GM19463 (cell line): ENCODE data around the gene IFFO2.
A peak's percentile ranks its signal among the peaks of the same experiment; 100 is the strongest.

Experiments used
- ATAC-seq: cut with Tn5 transposase; IDR thresholded peaks from one replicate; pipeline ENCODE4 v1.9.1; 2021; ENCODE audit warnings: mild to moderate bottlenecking, moderate library complexity; ENCODE audit not compliant: unreplicated experiment

Gene IFFO2

DNA sequence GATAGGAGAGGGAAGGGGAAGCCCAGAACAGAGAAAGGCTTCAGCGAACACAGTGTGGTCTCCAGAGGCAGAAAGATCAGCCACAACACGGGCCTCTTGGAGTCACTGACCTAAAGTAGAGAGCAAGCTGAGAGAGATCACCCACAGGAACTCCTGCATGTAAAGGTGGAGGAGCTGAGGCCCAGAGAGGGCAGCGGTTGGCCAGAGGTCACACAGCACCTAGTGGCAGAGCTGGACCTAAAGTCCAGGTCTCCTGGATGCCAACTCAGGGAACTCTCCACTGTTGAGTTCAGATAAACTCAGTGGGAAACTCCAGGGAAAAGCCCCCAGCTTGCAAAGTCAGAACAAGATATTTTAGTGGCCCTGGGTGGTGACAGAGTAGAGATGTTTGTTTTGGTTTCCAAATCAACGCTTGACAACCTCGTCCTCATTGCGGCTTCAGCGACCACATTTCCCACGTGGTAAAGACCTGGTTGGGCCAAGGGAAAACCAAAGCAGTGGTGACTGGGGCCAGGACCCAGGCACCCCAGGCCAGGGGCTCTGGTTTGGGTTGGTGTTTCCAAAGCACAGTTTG, 4.6 kb downstream of the IFFO2 start:
- ATAC-seq, result peak; percentile 33

GRCh38 chr1:18951416-18951815, 5.1 kb downstream of the IFFO2 start:
- ATAC-seq, result no peak

GRCh38 chr1:18950401-18951026, 6.0 kb downstream of the IFFO2 start:
- no peak for ATAC-seq

GRCh38 chr1:18949686-18950400, 6.6 kb downstream of the IFFO2 start:
- ATAC-seq, result no peak

DNA sequence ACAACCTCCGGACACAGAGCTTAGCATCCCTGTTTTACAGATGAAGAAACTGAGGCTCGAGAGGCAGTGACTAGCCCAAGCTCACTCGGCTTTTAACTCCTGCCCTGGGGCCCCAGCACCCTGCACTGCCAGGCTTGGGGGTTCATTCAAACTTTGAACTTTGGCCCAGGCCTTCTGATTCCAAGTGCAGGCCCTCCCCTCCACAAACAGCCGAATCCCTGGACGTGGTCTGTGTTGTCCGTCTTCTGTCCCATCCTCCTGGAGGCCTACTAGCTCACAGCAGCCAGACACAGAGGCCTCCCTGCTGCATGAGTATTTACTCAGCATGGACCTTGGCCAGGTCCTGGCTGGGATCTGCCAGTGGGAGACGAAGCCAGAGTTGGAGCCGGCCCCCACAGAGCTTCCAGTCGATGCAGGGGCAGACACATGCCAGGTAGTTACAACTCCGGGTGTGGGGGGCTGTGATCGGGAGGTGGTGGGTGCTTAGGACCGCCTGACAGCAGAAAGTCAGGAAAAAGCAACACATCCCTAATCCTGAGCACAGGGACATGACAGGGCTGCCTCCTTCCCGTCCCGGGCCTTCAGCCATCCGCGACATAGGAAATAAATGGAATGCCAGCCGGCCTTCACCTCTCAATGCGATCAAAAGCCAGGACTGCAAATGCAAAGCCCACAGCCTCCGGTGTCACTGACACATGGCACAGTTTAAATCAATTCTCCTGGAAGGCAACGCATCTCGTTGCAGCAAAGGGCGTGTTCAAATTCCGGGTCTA, 7.4 kb downstream of the IFFO2 start:
- ATAC-seq, result no peak

DNA sequence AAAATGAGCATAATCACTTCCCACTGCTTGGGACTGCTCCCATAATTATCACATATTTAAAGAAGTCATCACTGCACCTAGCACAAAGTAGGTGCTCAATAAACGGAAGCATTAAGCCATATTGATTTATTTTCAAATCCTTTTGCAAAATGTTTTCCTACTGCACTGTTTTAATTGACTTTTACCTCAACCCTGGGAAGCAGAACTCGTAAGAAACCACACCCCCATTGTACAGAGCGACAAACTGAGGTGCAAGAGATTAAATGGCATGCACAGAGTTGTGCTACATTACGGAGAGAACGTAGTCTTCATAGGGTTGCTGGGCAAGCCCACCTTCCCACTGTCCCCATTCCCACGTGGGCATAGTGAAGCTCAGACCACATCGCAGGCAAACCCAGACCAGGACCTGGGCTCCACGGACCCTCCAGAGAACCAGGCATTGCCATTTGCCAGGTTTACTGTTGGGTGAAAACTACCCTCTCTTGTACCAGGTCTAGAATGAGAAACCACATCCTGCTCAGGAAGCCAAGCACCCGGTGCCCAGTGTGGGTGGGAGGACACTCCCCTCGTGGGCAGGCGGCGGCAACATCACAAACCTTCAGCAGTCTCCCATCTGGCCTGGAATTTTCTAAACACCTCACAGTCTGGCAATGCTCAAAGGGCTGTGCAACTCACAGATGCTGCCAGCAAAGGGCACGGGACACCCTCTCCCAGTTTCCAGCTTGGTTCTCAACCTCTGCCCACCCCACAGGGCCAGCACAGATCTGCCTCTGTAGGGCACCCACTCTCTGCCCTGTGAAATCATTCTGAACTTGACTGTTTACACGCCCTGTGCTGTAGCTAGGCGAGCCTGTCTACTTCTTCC, 8.2 kb downstream of the IFFO2 start:
- no peak for ATAC-seq

DNA sequence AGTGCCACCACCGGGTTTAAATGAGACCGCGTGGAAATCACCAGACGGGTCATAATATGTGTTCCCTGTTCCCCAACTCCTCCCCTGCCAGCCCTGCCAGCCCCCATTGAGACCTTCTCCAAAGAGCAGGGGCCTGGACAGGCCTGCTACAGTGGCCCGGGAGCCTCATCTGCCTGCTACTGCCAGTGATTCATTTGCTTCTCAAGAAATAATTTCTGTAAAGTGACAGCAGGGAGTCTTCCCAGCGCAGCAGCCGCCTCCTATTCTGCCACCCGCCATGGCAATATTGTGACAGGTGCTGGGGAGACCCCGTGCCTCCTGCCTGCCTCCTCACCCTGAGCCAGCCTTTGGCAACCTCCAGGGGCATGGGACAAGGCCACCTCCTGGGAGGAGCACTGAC, 8.9 kb downstream of the IFFO2 start:
- ATAC-seq, result no peak

DNA sequence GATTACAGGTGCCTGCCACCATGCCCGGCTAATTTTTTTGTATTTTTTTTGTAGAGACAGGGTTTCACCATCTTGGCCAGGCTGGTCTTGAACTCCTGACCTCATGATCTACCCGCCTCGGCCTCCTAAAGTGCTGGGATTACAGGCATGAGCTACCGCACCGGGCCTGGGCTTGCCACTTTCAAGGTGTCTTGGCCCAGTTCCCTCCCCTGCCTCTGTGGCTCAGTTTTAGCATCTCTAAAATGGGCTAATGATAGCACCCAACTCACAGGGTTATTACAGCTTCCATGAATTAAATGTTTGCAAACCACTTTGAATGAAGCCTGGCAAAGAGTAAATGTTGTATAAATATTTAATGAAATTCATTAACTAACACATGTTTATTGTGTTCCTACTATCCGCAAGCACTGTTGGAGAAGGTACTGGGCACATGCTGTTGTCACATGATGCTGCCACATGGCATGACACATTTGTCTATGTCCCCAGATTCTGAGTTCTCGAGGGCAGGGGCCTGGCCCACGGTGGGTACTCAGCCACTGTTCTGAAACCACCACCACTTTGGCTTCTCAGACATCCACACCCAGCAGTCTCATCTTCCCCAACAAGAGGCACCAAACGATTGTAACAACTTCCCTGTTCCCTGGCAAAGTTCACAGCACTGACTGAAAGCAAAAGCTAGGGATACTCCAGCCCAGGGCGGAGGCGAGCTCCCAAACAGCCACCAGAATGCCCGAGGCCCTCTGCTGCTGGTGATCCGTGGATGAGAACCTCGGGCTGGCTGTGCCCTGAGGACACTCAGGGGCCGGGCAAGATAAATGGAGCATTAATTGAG, 9.7 kb downstream of the IFFO2 start:
- ATAC-seq, result no peak

DNA sequence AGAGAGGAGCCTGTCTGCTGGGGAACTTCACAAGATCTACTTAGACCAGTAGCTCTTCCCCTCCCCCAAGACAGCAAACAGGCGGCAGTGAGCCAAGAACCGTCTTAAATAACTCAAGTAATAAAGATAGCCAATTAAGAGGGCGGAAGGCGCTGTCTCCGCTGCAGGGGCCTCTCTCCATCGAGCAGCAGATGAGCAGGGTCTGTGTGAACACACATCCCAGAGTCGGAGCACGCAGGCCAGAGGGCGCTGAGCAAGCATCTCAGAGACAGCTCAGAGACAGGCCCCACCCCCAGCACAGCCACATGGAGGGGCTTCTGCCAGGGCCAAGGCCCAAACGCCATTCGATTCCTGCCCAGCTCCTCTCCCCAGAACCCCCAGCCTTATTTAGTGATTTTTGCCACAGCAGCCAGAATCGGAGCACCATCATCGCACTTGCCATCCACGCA, 11.1 kb downstream of the IFFO2 start:
- no peak for ATAC-seq

GRCh38 chr1:18944810-18945209, 11.7 kb downstream of the IFFO2 start:
- ATAC-seq, result no peak

GRCh38 chr1:18943914-18944572, 12.4 kb downstream of the IFFO2 start:
- no peak for ATAC-seq

DNA sequence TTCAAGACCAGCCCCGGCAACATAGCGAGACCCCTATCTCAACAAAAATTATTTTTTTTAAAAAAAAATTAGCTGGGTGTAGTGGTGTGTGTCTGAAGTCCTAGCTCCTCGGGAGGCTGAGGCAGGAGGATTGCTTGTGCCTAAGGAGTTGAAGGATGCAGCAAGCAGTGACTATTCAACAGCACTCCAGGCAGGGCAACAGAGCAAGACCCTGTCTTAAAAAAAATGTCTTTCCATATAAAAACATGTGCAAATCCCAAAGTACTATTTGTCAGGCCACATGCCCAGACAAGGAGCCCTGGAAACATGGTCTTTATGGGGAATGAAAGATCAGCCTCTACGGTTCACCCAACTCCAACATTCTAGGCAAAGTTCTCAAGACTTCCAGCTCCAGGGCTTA, 13.3 kb downstream of the IFFO2 start:
- no peak for ATAC-seq

DNA sequence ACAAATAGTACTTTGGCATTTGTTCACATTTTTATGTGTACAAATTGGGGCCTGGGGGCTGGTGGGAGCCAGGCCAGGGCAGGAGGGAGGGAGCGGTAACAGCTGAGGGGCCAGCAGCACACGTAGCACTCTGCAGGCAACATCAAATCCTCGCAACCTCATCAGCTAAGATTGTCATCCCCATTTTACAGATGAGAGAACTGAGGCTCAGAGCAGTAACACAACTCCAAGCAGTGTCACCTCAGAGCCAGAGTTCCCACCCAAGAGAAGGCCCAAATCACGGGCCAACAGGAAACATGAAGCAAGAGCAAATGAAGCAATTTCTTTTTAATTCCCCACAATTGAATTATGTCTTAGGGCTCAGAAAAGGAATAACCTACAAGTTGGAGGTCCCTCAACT, 14.1 kb downstream of the IFFO2 start:
- ATAC-seq, result no peak

DNA sequence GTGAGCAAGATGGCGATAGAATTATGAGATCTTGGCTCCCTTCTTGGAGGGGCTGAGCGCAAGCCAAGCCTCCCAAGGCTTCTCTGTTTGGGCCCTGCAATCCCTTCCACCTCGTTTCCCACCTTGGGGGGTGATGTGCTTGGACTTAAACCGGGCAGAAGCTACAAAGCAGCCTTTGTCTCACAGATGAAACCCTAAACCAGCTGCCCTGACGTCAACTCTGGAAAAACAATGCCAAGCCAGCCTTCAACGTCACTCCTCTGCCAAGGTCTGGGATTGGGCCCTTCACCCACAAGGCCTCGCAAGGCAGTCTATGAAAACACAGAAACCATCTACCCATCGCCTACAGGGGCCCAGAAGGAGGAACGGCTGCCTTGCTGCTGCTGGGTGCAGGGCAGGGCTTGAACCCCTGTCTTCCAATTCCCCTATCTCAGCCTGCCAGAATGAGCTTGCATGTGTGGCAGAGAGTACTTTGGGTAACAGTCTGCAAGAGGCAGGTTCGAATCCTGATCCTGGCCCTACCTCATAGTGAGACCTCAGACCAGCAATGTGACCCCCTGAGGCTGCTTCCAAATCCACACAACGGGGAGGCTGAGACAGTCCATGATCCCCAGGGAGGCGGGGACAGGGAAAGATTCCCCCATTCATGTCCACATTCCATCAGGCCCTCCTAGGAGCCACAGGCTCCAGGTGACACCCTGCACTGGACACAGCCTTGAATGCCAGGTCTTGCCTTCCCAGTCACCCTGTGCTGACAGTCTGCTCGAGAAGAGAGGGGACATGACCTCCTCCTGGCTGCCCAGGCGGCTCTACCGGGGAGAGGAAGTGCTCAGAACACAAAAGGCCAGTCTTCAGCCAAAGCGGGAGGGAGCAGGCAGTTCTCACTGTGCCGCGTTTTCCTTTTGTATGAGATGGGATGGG, 15.0 kb downstream of the IFFO2 start:
- no peak for ATAC-seq

DNA sequence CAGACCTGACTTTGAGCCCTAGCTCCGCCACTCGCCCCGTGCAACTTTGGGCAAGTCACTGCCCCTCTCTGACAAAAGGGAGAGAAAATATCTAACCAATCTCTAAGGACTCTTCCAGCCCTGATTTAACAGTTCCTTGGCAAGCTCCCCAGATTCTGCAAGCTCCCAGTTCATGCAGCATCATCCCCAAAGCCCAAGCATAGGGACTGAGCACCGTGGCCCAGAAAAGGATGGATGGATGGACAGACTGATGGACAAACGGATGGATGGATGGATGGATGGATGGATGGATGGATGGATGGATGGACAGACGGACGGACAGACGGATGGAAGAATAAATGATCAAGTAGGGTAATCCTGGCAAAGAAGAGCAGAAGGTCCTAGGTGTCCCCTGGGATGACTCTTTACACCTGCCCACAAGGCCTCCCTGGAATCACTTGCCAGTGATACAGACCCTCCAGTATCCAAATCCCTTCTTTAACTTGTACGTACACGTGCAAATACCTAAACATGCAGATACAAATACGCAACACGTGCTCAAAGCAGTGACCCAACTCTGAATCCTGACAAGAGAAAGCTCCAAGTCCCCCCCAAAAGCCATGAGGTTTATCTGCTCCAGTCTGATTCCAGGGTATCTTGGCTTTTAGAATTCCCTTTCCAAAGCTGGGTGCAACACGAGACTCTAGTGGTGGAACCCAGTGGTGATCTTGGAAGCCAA, 16.0 kb downstream of the IFFO2 start:
- no peak for ATAC-seq

GRCh38 chr1:18939398-18940302, 16.8 kb downstream of the IFFO2 start:
- no peak for ATAC-seq

DNA sequence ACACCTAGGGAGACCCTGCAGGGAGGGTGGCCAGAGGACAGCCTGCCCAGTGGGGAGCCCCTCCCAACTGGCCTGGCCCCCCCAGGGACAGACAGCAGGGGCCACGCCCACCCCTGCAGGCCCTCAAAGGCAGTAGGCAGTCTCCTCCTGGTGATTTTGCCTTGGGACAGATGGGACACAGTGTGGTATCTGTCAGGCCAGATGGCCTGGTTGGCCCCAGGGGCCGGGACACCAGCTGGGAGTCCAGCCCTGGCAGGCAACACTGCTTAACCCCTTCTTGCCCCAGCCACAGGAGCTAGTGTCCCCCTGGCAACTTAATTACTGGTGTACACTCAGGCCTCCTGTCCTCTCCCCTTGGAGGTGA, 17.8 kb downstream of the IFFO2 start:
- ATAC-seq, result no peak
